Measurements from ENCODE around the gene FOXO3.

The FOXO3 gene

GRCh38 chr6:108578595-108579327 lies 18.0 kb downstream of the FOXO3 start:
- DNase-seq = no peak

GRCh38 chr6:108579328-108579721 lies 18.6 kb downstream of the FOXO3 start:
- DNase-seq = no peak

- no peak for DNase-seq
These were observed 19.9 kb downstream of the FOXO3 start for GRCh38 chr6:108580646-108581045.

DNA sequence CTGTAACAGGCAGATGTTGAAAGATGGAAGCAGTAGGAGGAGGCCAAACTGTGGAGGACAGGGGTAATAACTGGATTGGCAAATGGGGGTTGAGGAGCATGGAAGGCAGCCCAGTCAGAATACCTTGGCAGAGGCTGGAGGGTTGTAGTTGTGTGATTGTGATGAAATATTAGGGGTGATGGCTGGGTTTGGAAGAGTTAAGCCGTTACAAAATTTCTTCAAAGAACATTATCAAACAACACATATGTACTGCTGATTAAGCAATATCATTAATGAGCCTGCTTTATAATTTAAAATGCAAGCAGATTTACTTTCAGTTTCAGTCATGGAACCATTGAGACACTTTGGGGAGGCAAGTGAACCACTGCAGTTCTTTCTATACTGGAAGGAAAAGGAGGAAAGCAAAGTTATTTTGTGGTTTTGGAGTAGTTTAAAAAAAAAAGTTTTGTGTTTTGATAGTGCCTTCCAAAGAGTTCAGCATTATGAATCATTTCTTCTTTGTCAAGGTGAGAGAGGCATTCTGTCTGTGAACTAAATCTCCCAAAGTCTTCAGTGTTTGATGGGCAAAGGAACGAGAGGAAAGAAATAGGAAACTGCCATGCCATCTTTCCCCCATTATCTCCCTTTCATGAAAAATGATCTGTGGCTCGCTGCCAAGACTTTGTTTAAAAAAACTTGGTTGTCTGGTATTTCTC lies 20.7 kb downstream of the FOXO3 start:
- no peak for DNase-seq

DNA sequence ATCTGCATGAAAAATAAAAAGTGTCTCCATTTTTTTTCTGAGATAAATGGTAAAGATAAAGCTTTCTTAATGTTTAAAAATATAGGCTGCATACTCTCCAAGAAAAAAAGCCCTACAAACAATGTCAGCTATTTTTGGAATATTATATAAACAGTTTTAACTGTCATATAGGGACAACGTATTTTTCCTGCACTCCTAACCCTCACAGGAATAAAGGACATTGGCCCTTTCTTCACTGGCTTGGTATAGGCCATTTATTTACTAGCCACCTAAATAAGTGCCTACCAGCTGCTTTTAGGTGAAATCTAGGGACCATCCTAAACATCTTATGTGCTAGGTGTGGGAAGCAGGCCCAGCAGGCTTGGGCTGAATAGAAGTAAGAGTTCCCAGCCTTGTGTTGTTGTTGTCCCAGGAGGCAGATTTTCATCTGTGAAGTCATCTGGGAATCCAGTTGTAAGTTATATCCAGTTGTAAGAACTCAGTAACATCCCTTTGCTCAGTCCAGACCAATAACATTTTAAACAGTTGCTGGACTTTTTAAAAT lies 21.3 kb downstream of the FOXO3 start:
- DNase-seq = no peak

DNA sequence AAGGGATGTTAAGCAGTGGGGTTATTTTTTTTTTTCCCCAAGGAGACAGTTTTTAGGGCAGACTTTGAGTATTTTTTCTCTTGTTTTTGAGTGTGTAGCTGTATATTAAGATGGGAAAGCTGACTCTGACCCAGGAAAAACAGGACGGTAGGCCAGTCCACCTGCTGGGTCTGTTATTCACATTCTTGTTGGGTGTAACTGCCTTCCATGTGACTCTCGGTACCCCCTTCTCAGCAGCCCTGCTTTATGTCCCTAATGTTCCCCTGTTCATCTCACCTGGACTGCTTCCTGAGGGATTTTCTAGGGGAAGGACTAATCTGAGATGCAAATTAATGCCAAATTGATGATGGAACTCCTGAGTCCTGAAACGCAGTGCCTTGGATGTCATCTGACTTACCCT lies 21.9 kb downstream of the FOXO3 start:
- DNase-seq = no peak

- no peak for DNase-seq
These were observed 23.6 kb downstream of the FOXO3 start for GRCh38 chr6:108584323-108584722.

DNA sequence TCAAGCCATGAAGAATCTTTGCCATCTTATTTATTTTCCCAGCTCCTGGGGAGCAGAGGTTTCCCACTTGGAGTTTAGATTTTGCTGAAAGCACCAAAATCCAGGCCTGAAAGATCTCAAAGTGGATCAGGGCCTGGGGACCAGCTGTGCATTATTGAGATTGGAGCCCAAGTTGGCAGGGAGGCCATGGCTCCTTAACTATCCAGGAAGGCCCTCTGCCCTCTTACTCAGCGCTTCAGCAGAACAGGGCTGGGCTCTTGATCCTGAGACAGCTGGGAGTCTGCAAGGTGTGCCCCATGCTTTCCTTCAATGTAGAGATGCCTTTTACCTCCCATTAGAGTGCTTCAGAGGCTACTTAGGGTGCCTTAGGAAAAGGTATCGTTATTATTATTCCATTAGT lies 24.6 kb downstream of the FOXO3 start:
- no peak for DNase-seq

- DNase-seq = no peak
These were observed 25.3 kb downstream of the FOXO3 start for GRCh38 chr6:108585921-108586536.

DNA sequence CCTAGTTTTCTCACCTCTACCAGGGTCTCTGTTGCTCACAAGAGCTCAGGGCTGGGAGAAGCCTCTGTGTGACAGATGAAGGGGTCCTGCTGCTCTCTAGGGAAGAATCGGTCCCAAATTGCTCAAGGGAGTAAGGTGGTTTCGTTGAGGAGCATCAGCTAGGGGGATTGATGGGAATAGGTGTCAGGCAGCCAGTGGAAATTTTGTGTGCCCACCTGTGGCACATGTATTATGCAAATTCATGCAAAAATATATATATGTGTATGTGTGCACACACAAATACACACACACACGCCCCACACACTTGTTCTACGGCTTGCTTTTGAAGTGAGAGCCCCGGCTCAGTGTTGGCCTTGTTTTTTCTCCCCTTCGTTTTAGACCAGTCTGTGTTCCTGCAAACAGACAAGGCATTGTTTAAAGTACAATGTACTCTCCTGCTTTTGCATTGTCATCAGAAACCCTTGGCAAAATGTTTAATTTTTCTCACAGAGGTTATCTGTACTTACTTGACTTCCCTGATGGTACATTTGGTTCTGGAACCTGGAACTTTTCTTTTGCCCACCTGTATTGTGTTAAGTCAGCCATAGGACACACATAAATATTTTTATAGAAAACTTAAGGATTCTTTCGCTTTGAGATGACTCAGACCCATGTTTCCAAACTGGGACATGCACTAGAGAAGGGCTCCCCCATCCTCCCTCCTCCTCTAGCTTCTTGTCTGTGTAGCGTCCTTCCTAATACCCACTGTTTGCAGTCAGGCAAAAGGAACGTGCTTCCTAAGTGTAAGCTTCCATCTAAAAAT lies 26.7 kb downstream of the FOXO3 start:
- no peak for DNase-seq

- DNase-seq = no peak
These were observed 27.9 kb downstream of the FOXO3 start for GRCh38 chr6:108588586-108588985.

- no peak for DNase-seq
These were observed 28.6 kb downstream of the FOXO3 start for GRCh38 chr6:108589244-108589791.

DNA sequence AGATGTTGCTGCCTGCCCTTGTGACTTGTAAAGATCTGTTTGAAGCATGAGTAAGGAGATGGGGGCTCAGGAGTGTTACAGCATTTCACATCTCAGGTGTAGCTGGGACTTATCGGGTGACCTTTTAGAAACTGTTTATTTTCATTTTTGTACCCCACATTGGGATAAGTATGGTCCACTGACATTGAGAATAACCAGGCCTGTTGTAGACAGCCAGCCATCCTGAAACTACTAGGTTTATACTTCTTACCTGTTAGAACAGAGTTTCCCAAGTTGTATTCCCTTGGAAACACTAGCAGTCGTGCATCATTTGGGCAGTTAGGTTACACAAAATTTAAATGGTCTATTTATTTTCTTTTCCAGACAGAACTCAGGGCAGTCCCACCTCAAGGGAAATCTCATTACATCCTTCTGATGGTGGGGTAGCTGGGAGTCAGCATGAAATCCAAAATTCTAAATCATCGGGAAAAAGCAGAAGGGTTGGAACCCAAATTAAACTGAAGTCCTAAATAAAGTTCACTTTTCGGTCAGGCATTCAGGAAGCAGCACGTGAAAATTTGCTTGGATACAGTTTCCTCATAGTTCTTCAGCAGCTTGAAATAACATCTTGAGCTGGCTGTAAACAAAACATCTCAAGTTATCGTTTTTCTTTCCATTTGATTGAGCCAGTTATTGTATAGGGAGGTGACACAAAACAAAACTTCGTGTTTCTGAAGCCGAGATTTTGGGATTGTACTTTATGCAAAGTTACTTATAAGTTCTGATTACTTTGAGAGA lies 30.5 kb downstream of the FOXO3 start:
- DNase-seq = no peak

DNA sequence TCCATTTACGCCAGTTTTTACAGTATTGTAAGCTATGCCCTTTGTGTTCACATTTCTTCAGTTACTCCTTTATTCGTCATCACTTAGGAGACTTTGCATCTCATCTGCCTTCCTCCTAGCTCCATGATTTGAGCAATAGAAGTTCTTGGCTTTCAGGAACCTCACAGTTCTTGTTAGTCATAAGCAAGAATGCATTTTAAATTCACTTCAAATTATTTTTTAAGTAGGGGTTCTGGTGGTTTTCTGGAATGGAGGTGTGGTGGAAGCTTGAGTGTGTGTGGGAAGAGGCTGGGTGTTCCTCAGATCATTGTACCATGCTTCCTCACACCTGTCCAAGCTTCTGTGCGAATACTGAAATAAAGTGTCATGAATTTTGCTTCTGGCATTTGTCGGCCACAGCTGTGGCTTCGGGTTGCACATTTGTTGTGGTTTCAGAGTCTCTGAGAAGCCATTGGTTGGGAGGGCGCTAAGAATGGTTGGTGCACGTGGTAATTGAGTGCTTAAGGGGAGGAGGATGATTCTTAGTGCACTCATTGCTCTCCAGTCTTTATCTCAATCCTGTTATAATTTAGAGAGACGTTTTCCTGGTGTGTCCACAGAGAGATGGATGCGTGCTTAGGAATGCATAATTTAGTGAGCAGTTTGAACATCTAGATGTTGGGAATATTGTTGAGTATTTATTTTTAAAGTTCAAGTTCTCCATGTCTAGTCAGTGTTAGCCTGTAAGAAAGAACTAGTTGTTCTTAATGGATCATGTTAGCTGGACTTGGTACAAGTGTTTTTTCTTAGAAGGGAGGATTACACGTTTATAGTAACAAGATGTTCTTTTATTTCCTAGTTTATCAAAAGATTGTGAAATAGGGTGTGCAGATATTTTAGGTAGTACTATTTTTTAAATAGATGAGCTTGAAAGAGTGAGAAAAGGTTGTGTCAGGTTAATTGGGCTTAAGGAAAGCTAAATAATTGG lies 31.9 kb downstream of the FOXO3 start:
- DNase-seq = no peak

DNA sequence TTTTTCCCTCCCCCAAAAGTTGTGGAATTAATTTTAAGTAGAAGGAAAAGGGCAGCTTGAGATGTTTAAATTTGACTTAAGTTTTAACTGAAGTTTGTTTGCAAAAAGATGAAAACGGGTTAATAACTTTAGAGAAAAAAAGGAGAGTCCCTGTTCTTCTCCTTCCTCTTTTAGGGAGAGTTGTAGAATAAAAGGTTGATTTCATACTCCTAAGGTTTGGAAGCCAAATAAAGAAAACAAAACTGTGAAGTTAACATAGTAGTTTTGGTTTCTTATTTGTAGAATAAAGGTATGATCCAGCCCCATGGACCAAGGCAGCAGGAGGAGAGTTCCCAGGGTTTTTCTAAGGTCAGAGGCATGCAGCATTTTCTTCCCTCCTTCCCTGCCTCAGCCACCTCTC lies 33.4 kb downstream of the FOXO3 start:
- DNase-seq = no peak

DNA sequence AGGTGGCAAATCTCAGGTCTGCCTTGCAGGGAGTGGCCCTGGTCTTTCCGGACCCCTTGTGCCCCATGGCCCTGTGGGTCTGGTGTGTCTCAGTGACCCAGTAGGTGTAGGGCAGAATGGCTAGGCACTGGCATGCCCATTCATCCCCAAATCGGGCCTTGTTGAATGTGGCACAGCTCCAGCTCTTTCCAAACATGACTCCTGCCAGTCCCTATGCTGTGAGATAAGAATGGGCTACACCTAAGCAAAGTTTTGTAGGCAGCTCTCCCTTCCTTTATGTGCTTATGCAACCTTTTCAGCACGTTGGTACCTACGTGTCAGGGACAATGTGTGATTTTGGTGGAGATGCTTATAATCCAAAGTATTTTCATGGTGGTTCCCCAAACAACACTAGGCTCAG lies 33.9 kb downstream of the FOXO3 start:
- DNase-seq = no peak

DNA sequence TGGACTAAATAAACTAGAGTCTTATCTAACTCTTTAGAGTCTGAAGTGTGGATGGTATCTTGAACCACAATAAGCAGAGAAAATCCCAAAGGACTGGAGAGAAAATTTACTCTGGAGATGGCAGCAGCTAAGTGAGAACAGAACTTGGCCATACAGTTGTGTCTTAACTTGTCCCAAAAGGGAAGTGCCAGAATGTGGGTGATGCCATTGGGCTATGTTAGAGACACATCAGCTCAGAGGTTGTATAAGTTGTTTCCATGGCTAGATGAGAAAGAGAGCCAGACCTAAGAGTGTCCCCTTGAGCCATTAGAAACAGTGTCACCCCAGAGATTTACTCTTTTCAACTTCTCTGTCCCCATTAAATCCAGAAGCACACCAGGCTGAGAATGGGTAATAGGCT lies 36.2 kb downstream of the FOXO3 start:
- no peak for DNase-seq

- DNase-seq = no peak
These were observed 37.0 kb downstream of the FOXO3 start for GRCh38 chr6:108597572-108598304.

DNA sequence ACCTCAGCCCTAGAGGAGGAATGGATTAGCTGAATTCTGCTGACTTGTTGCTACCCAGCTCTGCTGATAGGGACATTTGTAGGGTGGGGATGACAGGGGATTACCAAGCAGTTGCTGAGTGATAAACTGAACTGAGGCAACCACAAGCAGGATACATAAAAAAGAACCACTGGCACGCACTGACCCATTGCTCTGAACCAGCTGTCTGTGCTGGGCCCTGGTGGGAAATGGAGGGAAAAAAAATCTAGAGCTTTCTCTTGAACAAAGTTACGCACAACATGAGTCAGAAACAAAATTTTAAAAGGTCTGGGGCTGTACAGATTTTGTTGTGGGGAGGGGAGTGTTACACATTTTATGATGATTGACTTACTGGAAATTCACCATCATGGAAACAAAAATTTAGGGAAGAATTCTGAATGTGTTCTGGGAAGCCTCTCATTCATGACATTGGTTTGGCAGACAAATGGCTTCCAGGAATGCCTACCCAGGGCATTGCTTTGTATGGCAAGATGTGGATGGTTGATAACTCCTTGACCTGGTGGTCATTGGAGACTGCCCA lies 37.7 kb downstream of the FOXO3 start:
- DNase-seq = no peak

DNA sequence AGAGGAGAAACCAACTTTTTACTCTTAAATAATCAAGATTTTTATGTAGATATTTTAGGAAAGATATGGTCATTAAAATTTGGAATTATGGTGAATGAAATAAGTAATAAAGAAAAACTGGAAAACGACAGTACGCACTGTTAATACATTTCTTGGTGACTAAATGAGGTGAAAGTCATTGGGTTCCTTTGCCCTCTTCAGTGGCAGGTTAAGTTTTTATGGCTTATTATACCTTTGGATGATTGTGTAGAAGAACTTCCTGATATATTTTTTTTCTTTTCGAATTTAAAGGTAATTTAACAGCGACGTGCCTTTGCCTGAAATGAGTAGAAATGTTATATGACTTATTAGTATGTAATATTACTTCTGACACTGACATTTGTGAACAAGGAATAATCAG lies 43.4 kb downstream of the FOXO3 start:
- no peak for DNase-seq

Data from NCI-H524 treated with DMSO at 0.1 percent for 48 hours (cell line).